B cell (primary cell): ENCODE data around the gene PACRG. TPM values are rescaled to one million over a fixed set of nuclear protein-coding genes. Genes with fewer than 3 reads are reported as not detected.

ENCODE experiments used
- ATAC-seq: fragments of 200-7000 bp; cut with Tn5 transposase; one replicate; pipeline ENCODE4 v1.10.0; 2021; ENCODE audit warnings: low read depth, mild to moderate bottlenecking, moderate number of reproducible peaks, moderate library complexity
- CTCF ChIA-PET: fragments of 350-600 bp; sonication (Branson Sonifier 250); formaldehyde crosslinking; loops from one replicate; lab custom pipeline; 2021; ENCODE audit warnings: antibody characterized with exemption, inconsistent platforms; lab: Charles Lee
- POLR2A ChIA-PET: fragments of 350-600 bp; sonication (Branson Sonifier 250); formaldehyde crosslinking; loops from one replicate; lab custom pipeline; 2021; ENCODE audit warnings: antibody characterized with exemption; lab: Charles Lee
- DNase-seq: peaks from one replicate; pipeline ENCODE4 v3.0.0; 2013
- H2AFZ ChIP-seq: 2 replicates; pipeline ENCODE4 v1.6.1; 2012; ENCODE audit warnings: mild to moderate bottlenecking, low read depth, low read length; ENCODE audit not compliant: insufficient read depth, poor library complexity, severe bottlenecking
- H3K27ac ChIP-seq, 2 donors: 1 replicate in 1 of 2; 2 replicates in 1 of 2; pipeline ENCODE4 v1.5.1; 2012 to 2013; ENCODE audit warnings: low read length in 2 of 2, mild to moderate bottlenecking in 2 of 2, moderate library complexity in 1 of 2
- H3K27me3 ChIP-seq, 4 experiments: fragments of 200-600 bp in 1 of 4; sonication (generic) in 1 of 4; replicated peaks in 1 of 4; 1 replicate in 2 of 4; 2 replicates in 2 of 4; pipeline versions ENCODE4 v1.6.1 to v1.7.0; 2013 to 2016; ENCODE audit warnings: low read length in 3 of 4, mild to moderate bottlenecking in 2 of 4, mixed read lengths in 1 of 4, moderate library complexity in 1 of 4; ENCODE audit not compliant: insufficient read depth in 4 of 4, control insufficient read depth in 3 of 4; ENCODE audit errors: control extremely low read depth in 1 of 4
- H3K36me3 ChIP-seq, 2 experiments: replicated peaks in 1 of 2; 1 replicate in 1 of 2; 2 replicates in 1 of 2; pipeline versions ENCODE4 v1.6.1 to v1.7.1; 2013; ENCODE audit warnings: low read length in 1 of 2; ENCODE audit not compliant: insufficient read depth in 2 of 2, control insufficient read depth in 1 of 2; ENCODE audit errors: control extremely low read depth in 1 of 2, extremely low read depth in 1 of 2
- H3K4me1 ChIP-seq, 2 donors: fragments of 200-600 bp in 1 of 2; sonication (generic) in 1 of 2; 1 replicate in 1 of 2; 2 replicates in 1 of 2; pipeline versions ENCODE4 v1.5.1 to v1.6.1; 2013 to 2017; ENCODE audit warnings: low read length in 2 of 2; ENCODE audit not compliant: control insufficient read depth in 2 of 2, insufficient read depth in 2 of 2
- H3K4me2 ChIP-seq: replicated peaks from 2 replicates; pipeline ENCODE3; 2012; ENCODE audit warnings: mild to moderate bottlenecking, low read depth, low read length; ENCODE audit not compliant: poor library complexity, severe bottlenecking
- H3K4me3 ChIP-seq, 5 experiments: fragments of 200-600 bp in 1 of 5; sonication (generic) in 1 of 5; 1 replicate in 3 of 5; 2 replicates in 2 of 5; pipeline versions ENCODE4 v1.5.1 to v1.7.0; 2011 to 2016; ENCODE audit warnings: low read length in 4 of 5, mild to moderate bottlenecking in 4 of 5, low read depth in 2 of 5, control low read depth in 1 of 5, moderate library complexity in 1 of 5; ENCODE audit not compliant: insufficient read depth in 1 of 5; ENCODE audit errors: control extremely low read depth in 1 of 5, extremely low read depth in 1 of 5
- H3K79me2 ChIP-seq: fragments of 200-600 bp; sonication (generic); one replicate; pipeline ENCODE4 v1.6.0; 2016; ENCODE audit warnings: low read length; ENCODE audit not compliant: control insufficient read depth, insufficient read depth
- H3K9ac ChIP-seq: fragments of 200-600 bp; sonication (generic); 2 replicates; pipeline ENCODE4 v1.6.1; 2017; ENCODE audit warnings: mild to moderate bottlenecking, low read length, moderate library complexity
- H3K9me3 ChIP-seq, 3 donors: one replicate each; pipeline versions ENCODE4 v1.6.1 to v1.7.1; 2013; ENCODE audit warnings: low read length in 2 of 3; ENCODE audit not compliant: control insufficient read depth in 2 of 3, insufficient read depth in 1 of 3; ENCODE audit errors: control extremely low read depth in 1 of 3
- H4K20me1 ChIP-seq: 2 replicates; pipeline ENCODE4 v1.6.0; 2012; ENCODE audit warnings: mild to moderate bottlenecking, low read length; ENCODE audit not compliant: insufficient read depth, control insufficient read depth, poor library complexity, severe bottlenecking
- H3K27ac Mint-ChIP-seq: one replicate; pipeline ENCODE4 v1.8.0; 2021; ENCODE audit warnings: mixed read lengths
- H3K27me3 Mint-ChIP-seq: one replicate; pipeline ENCODE4 v1.8.0; 2021; ENCODE audit warnings: mixed read lengths
- H3K4me1 Mint-ChIP-seq: one replicate; pipeline ENCODE4 v1.8.0; 2021; ENCODE audit warnings: mixed read lengths
- H3K4me3 Mint-ChIP-seq: one replicate; pipeline ENCODE4 v1.8.0; 2021; ENCODE audit warnings: mixed read lengths
- H3K9me3 Mint-ChIP-seq: one replicate; pipeline ENCODE4 v1.8.0; 2022; ENCODE audit warnings: mixed read lengths; ENCODE audit not compliant: insufficient read depth
- CTCF ChIP-seq: fragments of 200-600 bp; IDR thresholded peaks from one replicate; pipeline ENCODE4 v1.8.0; 2022; ENCODE audit warnings: antibody characterized with exemption, mild to moderate bottlenecking
- EZH2 ChIP-seq: IDR thresholded peaks from 2 replicates; pipeline ENCODE4 v1.6.1; 2012; ENCODE audit warnings: borderline replicate concordance, low read depth, mild to moderate bottlenecking, moderate library complexity, low read length; ENCODE audit not compliant: insufficient read depth, poor library complexity, severe bottlenecking
- WGBS: methylation state at CpG from one replicate; pipeline ENCODE4 v1.1.5; 2013; ENCODE audit warnings: missing lambda C conversion rate; ENCODE audit not compliant: insufficient coverage; 5-methylcytosine and 5-hydroxymethylcytosine counted together
- intact Hi-C: fragments of 100-400 bp; cut with micrococcal nuclease; formaldehyde crosslinking; loops from one replicate; pipeline ENCODE4 v1.10.0; 2022
- polyA plus RNA-seq: library from polyadenylated mRNA; depleted of rRNA; stranded (reverse); fragments of >200 nt; gene quantifications from 2 replicates; pipeline ENCODE4 v1.2.3, GENCODE V29; 2012
- total RNA-seq, 2 donors: library from RNA; stranded (reverse); fragments of 120-200 nt in 1 of 2; gene quantifications; 1 replicate in 1 of 2; 2 replicates in 1 of 2; pipeline versions ENCODE4 v1.2.3 to v1.2.4, GENCODE V29; 2013 to 2022

Gene PACRG
- total and polyA plus RNA-seq, 2 donors (not counting 1 experiment from before 2014, with no cell fraction given) = not detected

- POLR2A ChIA-PET = no interaction called here
- Histone ChIP-seq H3K4me1 (no peaks in the 10 kb centered on the region), H3K27ac (no peak overlapping the region), H3K9me3 (peaks cover 0 to 6% (median 0%) of the 10 kb centered on the region in 3 donors), H3K9ac (no peak overlapping the region), H4K20me1 (no peaks in the 10 kb centered on the region), H3K27me3 (peaks cover 0 to 21% (median 2%) of the 10 kb centered on the region in 4 experiments), H3K36me3 (no peaks in the 10 kb centered on the region), H3K79me2 (no peaks in the 10 kb centered on the region), H2AFZ (peak overlapping the region; percentile 22), H3K4me2 (no peak overlapping the region), H3K4me3 (no peak overlapping the region)
- no peak for TF ChIP-seq CTCF
- no peak for TF ChIP-seq EZH2
- intact Hi-C loops = no loop called here
- Mint-ChIP-seq H3K4me3 (no peak overlapping the region), H3K4me1 (no peaks in the 10 kb centered on the region), H3K27me3 (peaks cover 22% of the 10 kb centered on the region), H3K9me3 (no peaks in the 10 kb centered on the region), H3K27ac (no peak overlapping the region)
- ATAC-seq (no peak), DNase-seq (no peak)
- WGBS = 34% methylated on average over 29 of the region's 29 CpGs
- CTCF ChIA-PET = no interaction called here
Measured at GRCh38 chr6:163335671-163336545, 608.1 kb downstream of the PACRG start.

- Histone ChIP-seq H3K4me2 (no peak overlapping the region), H3K36me3 (no peaks in the 10 kb centered on the region), H3K79me2 (no peaks in the 10 kb centered on the region), H3K4me3 (no peak overlapping the region), H3K9ac (no peak overlapping the region), H2AFZ (no peak overlapping the region), H4K20me1 (no peaks in the 10 kb centered on the region), H3K4me1 (no peaks in the 10 kb centered on the region), H3K27me3 (peaks cover 0 to 21% (median 2%) of the 10 kb centered on the region in 4 experiments), H3K9me3 (peaks cover 0 to 6% (median 0%) of the 10 kb centered on the region in 3 donors), H3K27ac (no peak overlapping the region)
- H3K4me3 Mint-ChIP-seq = no peak overlapping the region
- peaks cover 22% of the 10 kb centered on the region for H3K27me3 Mint-ChIP-seq
- DNase-seq = no peak
- no peaks in the 10 kb centered on the region for H3K9me3 Mint-ChIP-seq
- H3K4me1 Mint-ChIP-seq = no peaks in the 10 kb centered on the region
- TF ChIP-seq CTCF = no peak
- no peak for TF ChIP-seq EZH2
- intact Hi-C loops = no loop called here
- 93% methylated on average over 12 of the region's 12 CpGs for WGBS
- no peak for ATAC-seq
- no peak overlapping the region for H3K27ac Mint-ChIP-seq
- POLR2A ChIA-PET = no interaction called here
- CTCF ChIA-PET = no interaction called here
Measured at GRCh38 chr6:163336961-163337360, 609.2 kb downstream of the PACRG start.
